Neural cell (in vitro differentiated cells): ENCODE measurements around the gene OR10J1. TPM values are rescaled to one million over a fixed set of nuclear protein-coding genes. Genes with fewer than 3 reads are reported as not detected.

Source experiments
- H2AFZ ChIP-seq: fragments of 200-600, 300-800 bp; sonication (generic), shearing (Covaris generic); 2 replicates; pipeline ENCODE4 v1.6.0; 2014; ENCODE audit warnings: low read depth, mild to moderate bottlenecking, antibody characterized with exemption, low read length, moderate library complexity
- H3F3A ChIP-seq: fragments of 200-600 bp; shearing (Covaris generic); 2 replicates; pipeline ENCODE4 v1.6.1; 2016; ENCODE audit warnings: mild to moderate bottlenecking, moderate library complexity, mixed read lengths, antibody characterized with exemption, low read length; ENCODE audit not compliant: insufficient read depth, poor library complexity, severe bottlenecking
- H3K27ac ChIP-seq: fragments of 200-600, 300-800 bp; sonication (generic), shearing (Covaris generic); 2 replicates; pipeline ENCODE4 v1.5.1; 2014; ENCODE audit warnings: mild to moderate bottlenecking, low read length, moderate library complexity
- H3K27me3 ChIP-seq: fragments of 300-800, 200-600 bp; sonication (generic), shearing (Covaris generic); 2 replicates; pipeline ENCODE4 v1.6.0; 2014; ENCODE audit warnings: mild to moderate bottlenecking, low read depth, low read length, moderate library complexity; ENCODE audit not compliant: insufficient read depth
- H3K36me3 ChIP-seq: fragments of 300-800, 200-600 bp; sonication (generic), shearing (Covaris generic); 2 replicates; pipeline ENCODE4 v1.5.1; 2014; ENCODE audit warnings: mild to moderate bottlenecking, antibody characterized with exemption, low read length, moderate library complexity; ENCODE audit not compliant: insufficient read depth
- H3K4me2 ChIP-seq: fragments of 300-800, 200-600 bp; sonication (generic), shearing (Covaris generic); 2 replicates; pipeline ENCODE4 v1.6.0; 2014; ENCODE audit warnings: mild to moderate bottlenecking, low read length
- H3K4me3 ChIP-seq: fragments of 300-800, 200-600 bp; sonication (generic), shearing (Covaris generic); 2 replicates; pipeline ENCODE4 v1.5.1; 2014; ENCODE audit warnings: mild to moderate bottlenecking, low read length, moderate library complexity
- H3K79me2 ChIP-seq: fragments of 200-600 bp; shearing (Covaris generic); replicated peaks from 2 replicates; pipeline ENCODE4 v1.6.0; 2014; ENCODE audit warnings: mild to moderate bottlenecking, low read length, moderate library complexity; ENCODE audit not compliant: insufficient read depth
- H3K9ac ChIP-seq: fragments of 300-800, 200-600 bp; sonication (generic), shearing (Covaris generic); 2 replicates; pipeline ENCODE4 v1.6.1; 2016; ENCODE audit warnings: mild to moderate bottlenecking, low read length, mixed read lengths
- H3K9me2 ChIP-seq: fragments of 200-600 bp; shearing (Covaris generic); 2 replicates; pipeline ENCODE4 v1.6.1; 2016; ENCODE audit warnings: mild to moderate bottlenecking, low read length, mixed read lengths; ENCODE audit not compliant: insufficient read depth
- H3K9me3 ChIP-seq: fragments of 200-600, 300-800 bp; sonication (generic), shearing (Covaris generic); 2 replicates; pipeline ENCODE4 v1.6.1; 2016; ENCODE audit warnings: mild to moderate bottlenecking, mixed run types, low read length, moderate library complexity, mixed read lengths
- H4K20me1 ChIP-seq: fragments of 200-600 bp; shearing (Covaris generic); 2 replicates; pipeline ENCODE4 v1.6.1; 2016; ENCODE audit warnings: mild to moderate bottlenecking, mixed run types; ENCODE audit not compliant: insufficient read depth
- EP300 ChIP-seq: fragments of 450-650 bp; conservative IDR thresholded peaks from 2 replicates; pipeline ENCODE4 v1.6.1; 2014; ENCODE audit warnings: antibody characterized with exemption, mild to moderate bottlenecking, moderate library complexity; ENCODE audit not compliant: poor library complexity, severe bottlenecking
- EZH2 ChIP-seq: fragments of 200-600, 300-800 bp; shearing (Covaris generic), sonication (generic); IDR thresholded peaks from 2 replicates; pipeline ENCODE4 v1.6.1; 2014; ENCODE audit warnings: antibody characterized with exemption, low read length, borderline replicate concordance, mild to moderate bottlenecking; ENCODE audit not compliant: insufficient read depth, poor library complexity, severe bottlenecking
- MXI1 ChIP-seq: fragments of 450-650 bp; conservative IDR thresholded peaks from 2 replicates; pipeline ENCODE4 v1.6.1; 2014; ENCODE audit warnings: antibody characterized with exemption, mild to moderate bottlenecking; ENCODE audit not compliant: poor library complexity, severe bottlenecking
- POLR2AphosphoS5 ChIP-seq: IDR thresholded peaks from 2 replicates; pipeline ENCODE4 v1.6.1; 2012
- RAD21 ChIP-seq: fragments of 450-650 bp; conservative IDR thresholded peaks from 2 replicates; pipeline ENCODE4 v1.6.1; 2014; ENCODE audit warnings: antibody characterized with exemption, mild to moderate bottlenecking, moderate library complexity
- SMC3 ChIP-seq: fragments of 450-650 bp; conservative IDR thresholded peaks from 2 replicates; pipeline ENCODE4 v1.6.1; 2014; ENCODE audit warnings: antibody characterized with exemption, mild to moderate bottlenecking, moderate library complexity; ENCODE audit not compliant: poor library complexity
- TAF1 ChIP-seq: IDR thresholded peaks from 2 replicates; pipeline ENCODE4 v1.6.1; 2012; ENCODE audit warnings: low read depth
- polyA plus RNA-seq: library from polyadenylated mRNA; depleted of rRNA; stranded (reverse); fragments of >200 nt; gene quantifications from 2 replicates; pipeline ENCODE4 v1.2.3, GENCODE V29; 2014
- TF ChIP-seq, protein P1 (sequence below): IDR thresholded peaks from 2 replicates; pipeline ENCODE4 v1.6.1; 2012; ENCODE audit warnings: borderline replicate concordance
- TF ChIP-seq, protein P2 (sequence below): fragments of 450-650 bp; IDR thresholded peaks from 2 replicates; pipeline ENCODE4 v1.5.1; 2014; ENCODE audit warnings: antibody characterized with exemption, mild to moderate bottlenecking, moderate library complexity; ENCODE audit not compliant: poor library complexity, severe bottlenecking

The OR10J1 gene
- polyA plus RNA-seq, 1 donor from 2014 or later: not detected

DNA sequence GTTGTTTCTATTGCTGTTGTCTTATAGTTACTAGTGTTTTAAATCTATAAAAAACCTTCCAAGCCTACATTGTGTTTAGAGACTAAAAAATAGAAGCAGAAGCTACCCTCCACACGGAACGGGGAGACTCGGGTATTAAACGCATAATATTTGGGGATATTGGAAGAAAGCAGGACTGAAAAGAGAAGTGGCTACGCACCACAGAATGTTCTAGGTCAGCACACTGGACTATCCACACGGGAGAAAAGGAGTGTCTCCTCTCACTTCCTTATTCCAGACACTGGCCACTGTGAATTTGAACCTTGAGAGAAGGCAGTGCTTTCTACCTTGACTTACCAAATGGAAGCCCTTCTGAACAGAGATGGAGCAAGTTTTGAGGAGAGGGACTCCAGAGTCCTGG lies 8.5 kb upstream of the OR10J1 start:
- no peak overlapping the region for H2AFZ ChIP-seq
- no peaks in the 10 kb centered on the region for H3K9me2 ChIP-seq
- H4K20me1 ChIP-seq: no peaks in the 10 kb centered on the region
- H3K9ac ChIP-seq: no peak overlapping the region
- H3K27me3 ChIP-seq: no peaks in the 10 kb centered on the region
- H3K4me3 ChIP-seq: no peak overlapping the region
- no peak overlapping the region for H3K4me2 ChIP-seq
- H3K9me3 ChIP-seq: no peaks in the 10 kb centered on the region
- no peaks in the 10 kb centered on the region for H3K79me2 ChIP-seq
- H3K27ac ChIP-seq: no peak overlapping the region
- no peaks in the 10 kb centered on the region for H3K36me3 ChIP-seq
- no peaks in the 10 kb centered on the region for H3F3A ChIP-seq
- TF ChIP-seq MXI1: no peak
- TF ChIP-seq TAF1: no peak
- no peak for TF ChIP-seq EZH2
- TF ChIP-seq, protein P1, sequence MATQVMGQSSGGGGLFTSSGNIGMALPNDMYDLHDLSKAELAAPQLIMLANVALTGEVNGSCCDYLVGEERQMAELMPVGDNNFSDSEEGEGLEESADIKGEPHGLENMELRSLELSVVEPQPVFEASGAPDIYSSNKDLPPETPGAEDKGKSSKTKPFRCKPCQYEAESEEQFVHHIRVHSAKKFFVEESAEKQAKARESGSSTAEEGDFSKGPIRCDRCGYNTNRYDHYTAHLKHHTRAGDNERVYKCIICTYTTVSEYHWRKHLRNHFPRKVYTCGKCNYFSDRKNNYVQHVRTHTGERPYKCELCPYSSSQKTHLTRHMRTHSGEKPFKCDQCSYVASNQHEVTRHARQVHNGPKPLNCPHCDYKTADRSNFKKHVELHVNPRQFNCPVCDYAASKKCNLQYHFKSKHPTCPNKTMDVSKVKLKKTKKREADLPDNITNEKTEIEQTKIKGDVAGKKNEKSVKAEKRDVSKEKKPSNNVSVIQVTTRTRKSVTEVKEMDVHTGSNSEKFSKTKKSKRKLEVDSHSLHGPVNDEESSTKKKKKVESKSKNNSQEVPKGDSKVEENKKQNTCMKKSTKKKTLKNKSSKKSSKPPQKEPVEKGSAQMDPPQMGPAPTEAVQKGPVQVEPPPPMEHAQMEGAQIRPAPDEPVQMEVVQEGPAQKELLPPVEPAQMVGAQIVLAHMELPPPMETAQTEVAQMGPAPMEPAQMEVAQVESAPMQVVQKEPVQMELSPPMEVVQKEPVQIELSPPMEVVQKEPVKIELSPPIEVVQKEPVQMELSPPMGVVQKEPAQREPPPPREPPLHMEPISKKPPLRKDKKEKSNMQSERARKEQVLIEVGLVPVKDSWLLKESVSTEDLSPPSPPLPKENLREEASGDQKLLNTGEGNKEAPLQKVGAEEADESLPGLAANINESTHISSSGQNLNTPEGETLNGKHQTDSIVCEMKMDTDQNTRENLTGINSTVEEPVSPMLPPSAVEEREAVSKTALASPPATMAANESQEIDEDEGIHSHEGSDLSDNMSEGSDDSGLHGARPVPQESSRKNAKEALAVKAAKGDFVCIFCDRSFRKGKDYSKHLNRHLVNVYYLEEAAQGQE: no peak
- no peak for TF ChIP-seq POLR2AphosphoS5
- no peak for TF ChIP-seq EP300
- no peak for TF ChIP-seq RAD21
- TF ChIP-seq, protein P2, sequence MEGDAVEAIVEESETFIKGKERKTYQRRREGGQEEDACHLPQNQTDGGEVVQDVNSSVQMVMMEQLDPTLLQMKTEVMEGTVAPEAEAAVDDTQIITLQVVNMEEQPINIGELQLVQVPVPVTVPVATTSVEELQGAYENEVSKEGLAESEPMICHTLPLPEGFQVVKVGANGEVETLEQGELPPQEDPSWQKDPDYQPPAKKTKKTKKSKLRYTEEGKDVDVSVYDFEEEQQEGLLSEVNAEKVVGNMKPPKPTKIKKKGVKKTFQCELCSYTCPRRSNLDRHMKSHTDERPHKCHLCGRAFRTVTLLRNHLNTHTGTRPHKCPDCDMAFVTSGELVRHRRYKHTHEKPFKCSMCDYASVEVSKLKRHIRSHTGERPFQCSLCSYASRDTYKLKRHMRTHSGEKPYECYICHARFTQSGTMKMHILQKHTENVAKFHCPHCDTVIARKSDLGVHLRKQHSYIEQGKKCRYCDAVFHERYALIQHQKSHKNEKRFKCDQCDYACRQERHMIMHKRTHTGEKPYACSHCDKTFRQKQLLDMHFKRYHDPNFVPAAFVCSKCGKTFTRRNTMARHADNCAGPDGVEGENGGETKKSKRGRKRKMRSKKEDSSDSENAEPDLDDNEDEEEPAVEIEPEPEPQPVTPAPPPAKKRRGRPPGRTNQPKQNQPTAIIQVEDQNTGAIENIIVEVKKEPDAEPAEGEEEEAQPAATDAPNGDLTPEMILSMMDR: no peak
- no peak for TF ChIP-seq SMC3

DNA sequence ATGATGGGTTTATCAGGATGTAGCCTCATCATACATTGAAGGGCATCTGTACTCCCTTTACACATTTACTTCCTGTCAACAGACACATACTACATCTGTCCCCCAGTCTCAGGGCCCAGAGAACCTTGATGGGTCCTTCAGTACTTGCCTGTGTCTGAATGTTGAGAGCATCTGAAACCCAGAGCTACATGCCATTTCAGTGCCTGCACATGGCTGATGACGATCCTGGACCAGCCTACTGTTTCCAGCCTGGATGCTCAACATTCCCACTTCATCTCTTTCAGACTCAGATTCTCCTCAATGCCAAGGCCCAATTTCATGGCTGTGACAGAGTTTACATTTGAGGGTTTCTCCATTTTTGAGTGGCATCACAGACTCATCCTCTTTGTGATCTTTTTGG lies 7.6 kb upstream of the OR10J1 start, which contains the start of gene OR10J4:
Gene OR10J4, plus strand, starts transcription at position 301 of the 400 bp plus-strand sequence.
- no peak within 1 kb of the TSS for H3K9ac ChIP-seq
- H3K9me3 ChIP-seq: no peaks in the 10 kb centered on the region
- H3K9me2 ChIP-seq: no peaks in the 10 kb centered on the region
- no peaks in the 10 kb centered on the region for H4K20me1 ChIP-seq
- H3K4me2 ChIP-seq: no peak within 1 kb of the TSS
- H3K4me3 ChIP-seq: no peak within 1 kb of the TSS
- no peak within 1 kb of the TSS for H3K27ac ChIP-seq
- TF ChIP-seq RAD21 (no peak), EP300 (no peak), SMC3 (no peak), EZH2 (no peak), POLR2AphosphoS5 (no peak)
- TF ChIP-seq, protein P1: no peak
- no peaks in the 10 kb centered on the region for H3K79me2 ChIP-seq
- no peak within 1 kb of the TSS for H2AFZ ChIP-seq
- H3K36me3 ChIP-seq: no peaks in the 10 kb centered on the region
- no peaks in the 10 kb centered on the region for H3F3A ChIP-seq
- no peaks in the 10 kb centered on the region for H3K27me3 ChIP-seq
